ENCODE measurements around the gene GRAMD1A.

GRCh38 chr19:35032356-35032865 lies 32.3 kb downstream of the GRAMD1A start:
- TF ChIP-seq CTCF (IDR thresholded peaks at IDR 0.05; ENCODE audit: low read depth, low read length) (no peak), MAX (IDR thresholded peaks at IDR 0.05; ENCODE audit: low read depth, low read length) (no peak)

Measured in NB4 (cell line).